Right lobe of liver (tissue), 4 donors: ENCODE results near the gene ICOS.

ENCODE experiments used
- CTCF ChIP-seq, 4 donors: fragments of 200-600 bp in 3 of 4; fragments of 450-650 bp in 1 of 4; IDR thresholded peaks; one replicate each; pipeline versions ENCODE4 v1.5.1 to v1.8.0; 2016 to 2022; ENCODE audit warnings: antibody characterized with exemption in 4 of 4, mild to moderate bottlenecking in 2 of 4
- POLR2A ChIP-seq: fragments of 450-650 bp; IDR thresholded peaks from one replicate; pipeline ENCODE4 v1.6.1; 2017; ENCODE audit warnings: antibody characterized with exemption, mild to moderate bottlenecking
- donor health status: DM: no; HTN: no; CAD: no.
- donor health status: DM: no; HTN: no; CAD: no.
- donor health status: DM: no; HTN: yes; CAD: no.

GRCh38 chr2:203908066-203908796, 28.3 kb upstream of the ICOS start:
- TF ChIP-seq CTCF (IDR thresholded peaks at IDR 0.05) (no peak), POLR2A (no peak)
